HCT116 (cell line): Measurements from ENCODE around the gene HIC1. TPM values are rescaled to one million over a fixed set of nuclear protein-coding genes. Genes with fewer than 3 reads are reported as not detected.

Experiments
- ATAC-seq: fragments of 200-7000 bp; cut with Tn5 transposase; 2 replicates; pipeline ENCODE4 v1.9.1; 2020; ENCODE audit warnings: mild to moderate bottlenecking, moderate library complexity
- BruUV-seq: library from RNA; stranded (reverse); fragments of 400-500 nt; replicated peaks from 2 replicates; lab custom pipeline; 2021; lab: Mats Ljungman, UMichigan
- CTCF ChIA-PET: fragments of 300-600 bp; sonication (Branson Sonifier 250); formaldehyde crosslinking; loops from one replicate; lab custom pipeline; 2021; ENCODE audit warnings: antibody characterized with exemption; lab: Charles Lee
- POLR2A ChIA-PET: fragments of 300-600, 350-600 bp; sonication (Branson Sonifier 250); formaldehyde crosslinking; loops from one replicate; lab custom pipeline; 2021; ENCODE audit warnings: antibody characterized with exemption; lab: Charles Lee
- RAD21 ChIA-PET, 2 experiments: fragments of 300-600 bp; sonication (Branson Sonifier 250); formaldehyde crosslinking; loops; one replicate each; lab custom pipeline; 2023; ENCODE audit warnings: low total read pairs in 2 of 2; ENCODE audit not compliant: uncharacterized antibody in 2 of 2, unreplicated experiment in 2 of 2, low non-redundant PET in 1 of 2; lab: Charles Lee
- DNase-seq: peaks from one replicate; pipeline ENCODE4 v3.0.0-alpha.2; 2010; ENCODE audit warnings: low read depth, low spot score
- H2AFZ ChIP-seq: fragments of 200-600 bp; shearing (Covaris generic), sonication (generic); 2 replicates; pipeline ENCODE4 v1.6.1; 2017; ENCODE audit warnings: low read depth, mixed run types, mixed read lengths, antibody characterized with exemption, low read length; ENCODE audit not compliant: poor library complexity, severe bottlenecking
- H3K27ac ChIP-seq: 2 replicates; pipeline ENCODE4 v1.5.1; 2012; ENCODE audit warnings: low read depth, low read length
- H3K27me3 ChIP-seq: fragments of 200-600 bp; sonication (generic); 2 replicates; pipeline ENCODE4 v1.6.1; 2016; ENCODE audit warnings: mixed run types, low read length, mixed read lengths; ENCODE audit not compliant: insufficient read depth
- H3K36me3 ChIP-seq, 2 experiments: fragments of 200-500 bp in 1 of 2; fragments of 200-600 bp in 1 of 2; sonication (Bioruptor generic) in 1 of 2; sonication (generic) in 1 of 2; 2 replicates each; pipeline versions ENCODE4 v1.5.1 to v1.6.1; 2014 to 2016; ENCODE audit warnings: low read length in 2 of 2, inconsistent platforms in 1 of 2, mixed read lengths in 1 of 2, mixed run types in 1 of 2; ENCODE audit not compliant: insufficient read depth in 2 of 2, control insufficient read depth in 1 of 2
- H3K4me1 ChIP-seq, 2 experiments: fragments of 200-600 bp in 1 of 2; sonication (generic) in 1 of 2; 2 replicates each; pipeline versions ENCODE4 v1.5.1 to v1.6.1; 2012 to 2017; ENCODE audit warnings: low read length in 2 of 2, inconsistent platforms in 1 of 2, mild to moderate bottlenecking in 1 of 2, mixed read lengths in 1 of 2, mixed run types in 1 of 2, moderate library complexity in 1 of 2; ENCODE audit not compliant: insufficient read depth in 2 of 2, control insufficient read depth in 1 of 2
- H3K4me2 ChIP-seq: fragments of 200-600 bp; sonication (generic); 2 replicates; pipeline ENCODE4 v1.6.1; 2017; ENCODE audit warnings: mixed run types, low read length, mixed read lengths
- H3K4me3 ChIP-seq, 2 experiments: fragments of 200-600 bp in 1 of 2; sonication (generic) in 1 of 2; replicated peaks in 1 of 2; 2 replicates each; pipeline ENCODE4 v1.5.1; 2011 to 2016; ENCODE audit warnings: low read length in 2 of 2, control low read depth in 1 of 2, low read depth in 1 of 2, mild to moderate bottlenecking in 1 of 2, mixed read lengths in 1 of 2, mixed run types in 1 of 2
- H3K79me2 ChIP-seq: fragments of 200-600 bp; sonication (generic); 2 replicates; pipeline ENCODE4 v1.6.1; 2017; ENCODE audit warnings: mild to moderate bottlenecking, mixed run types, low read length, moderate library complexity, mixed read lengths; ENCODE audit not compliant: insufficient read depth
- H3K9ac ChIP-seq: fragments of 200-600 bp; sonication (generic); 2 replicates; pipeline ENCODE4 v1.6.1; 2016; ENCODE audit warnings: low read length, mixed read lengths
- H3K9me2 ChIP-seq: fragments of 200-600 bp; sonication (generic), shearing (Covaris generic); 2 replicates; pipeline ENCODE4 v1.6.1; 2017; ENCODE audit warnings: mixed run types, mild to moderate bottlenecking, moderate library complexity; ENCODE audit not compliant: insufficient read depth
- H3K9me3 ChIP-seq, 2 experiments: fragments of 200-500 bp in 1 of 2; fragments of 200-600 bp in 1 of 2; sonication (Bioruptor generic) in 1 of 2; sonication (generic) in 1 of 2; 2 replicates each; pipeline ENCODE4 v1.6.1; 2014 to 2017; ENCODE audit warnings: low read length in 2 of 2, mixed read lengths in 2 of 2, inconsistent platforms in 1 of 2, low read depth in 1 of 2, mild to moderate bottlenecking in 1 of 2, mixed run types in 1 of 2, moderate library complexity in 1 of 2; ENCODE audit not compliant: control insufficient read depth in 1 of 2, insufficient read depth in 1 of 2
- H4K20me1 ChIP-seq: fragments of 200-600 bp; sonication (generic), shearing (Covaris generic); 2 replicates; pipeline ENCODE4 v1.6.1; 2017; ENCODE audit warnings: mixed run types, mild to moderate bottlenecking, moderate library complexity; ENCODE audit not compliant: insufficient read depth
- CBX3 ChIP-seq: IDR thresholded peaks from 2 replicates; pipeline ENCODE4 v1.6.1; 2012; ENCODE audit warnings: low read depth
- EGR1 ChIP-seq: IDR thresholded peaks from 2 replicates; pipeline ENCODE4 v1.6.1; 2012; ENCODE audit warnings: low read depth
- ELF1 ChIP-seq: IDR thresholded peaks from 2 replicates; pipeline ENCODE4 v1.6.1; 2012; ENCODE audit warnings: low read depth, borderline replicate concordance
- EZH2 ChIP-seq: fragments of 200-600 bp; sonication (generic); IDR thresholded peaks from 2 replicates; pipeline ENCODE4 v1.6.1; 2017; ENCODE audit warnings: antibody characterized with exemption, mixed run types
- EZH2phosphoT487 ChIP-seq: fragments of 200-600 bp; IDR thresholded peaks from 2 replicates; pipeline ENCODE4 v1.6.1; 2018; ENCODE audit warnings: antibody characterized with exemption, borderline replicate concordance
- FOSL1 ChIP-seq: IDR thresholded peaks from 2 replicates; pipeline ENCODE4 v1.6.1; 2012; ENCODE audit warnings: low read depth
- POLR2A ChIP-seq: IDR thresholded peaks from 2 replicates; pipeline ENCODE4 v1.7.0; 2011; ENCODE audit warnings: borderline replicate concordance; ENCODE audit not compliant: insufficient read depth, insufficient read length; ENCODE audit errors: extremely low read depth
- POLR2AphosphoS5 ChIP-seq: IDR thresholded peaks from 2 replicates; pipeline ENCODE4 v1.6.1; 2011; ENCODE audit warnings: mild to moderate bottlenecking, low read depth, low read length, moderate library complexity
- RAD21 ChIP-seq: IDR thresholded peaks from 2 replicates; pipeline ENCODE4 v1.6.1; 2012; ENCODE audit warnings: low read depth, mild to moderate bottlenecking
- SIN3A ChIP-seq: IDR thresholded peaks from 2 replicates; pipeline ENCODE4 v1.6.1; 2012; ENCODE audit warnings: low read depth
- SP1 ChIP-seq: IDR thresholded peaks from 2 replicates; pipeline ENCODE4 v1.6.1; 2012; ENCODE audit warnings: low read depth
- SRF ChIP-seq: IDR thresholded peaks from 2 replicates; pipeline ENCODE4 v1.6.1; 2012; ENCODE audit warnings: low read depth
- YY1 ChIP-seq: IDR thresholded peaks from 2 replicates; pipeline ENCODE4 v1.6.1; 2011; ENCODE audit warnings: low read length, low read depth, moderate library complexity, mild to moderate bottlenecking; ENCODE audit not compliant: insufficient replicate concordance; ENCODE audit errors: extremely low read depth
- ZFX ChIP-seq: fragments of 450-650 bp; IDR thresholded peaks from 2 replicates; pipeline ENCODE4 v1.6.1; 2017
- ZNF274 ChIP-seq: fragments of 200-500 bp; sonication (Bioruptor generic); IDR thresholded peaks from 2 replicates; pipeline ENCODE4 v1.6.1; 2014; ENCODE audit warnings: mild to moderate bottlenecking, low read depth, low read length, inconsistent platforms
- intact Hi-C: fragments of 100-400 bp; cut with micrococcal nuclease; formaldehyde crosslinking; loops from 2 replicates; pipeline ENCODE4 v1.10.0; 2022
- total RNA-seq: library from RNA; stranded (reverse); gene quantifications from one replicate; pipeline ENCODE4 v1.2.1, GENCODE V29; 2021; ENCODE audit not compliant: unreplicated experiment
- TF ChIP-seq, protein P1 (sequence below): IDR thresholded peaks from 2 replicates; pipeline ENCODE4 v1.6.1; 2012
- TF ChIP-seq, protein P2 (sequence below): IDR thresholded peaks from 2 replicates; pipeline ENCODE4 v1.6.1; 2012
- TF ChIP-seq, protein P3 (sequence below), 3 experiments: fragments of 200-600 bp in 1 of 3; sonication (generic) in 1 of 3; IDR thresholded peaks in 2 of 3; conservative IDR thresholded peaks in 1 of 3; 2 replicates each; pipeline ENCODE4 v1.5.1; 2012 to 2017; ENCODE audit warnings: low read depth in 2 of 3, low read length in 2 of 3, antibody characterized with exemption in 1 of 3, borderline replicate concordance in 1 of 3, control low read depth in 1 of 3, mild to moderate bottlenecking in 1 of 3, mixed read lengths in 1 of 3, mixed run types in 1 of 3, moderate library complexity in 1 of 3; ENCODE audit not compliant: insufficient read depth in 1 of 3
- TF ChIP-seq, protein P4 (sequence below): IDR thresholded peaks from 2 replicates; pipeline ENCODE4 v1.6.1; 2011; ENCODE audit warnings: mild to moderate bottlenecking, low read length, moderate library complexity; ENCODE audit not compliant: insufficient replicate concordance; ENCODE audit errors: extremely low read depth

HIC1 gene
- total RNA-seq, 1 experiment from 2014 or later, result 0.64 TPM

DNA sequence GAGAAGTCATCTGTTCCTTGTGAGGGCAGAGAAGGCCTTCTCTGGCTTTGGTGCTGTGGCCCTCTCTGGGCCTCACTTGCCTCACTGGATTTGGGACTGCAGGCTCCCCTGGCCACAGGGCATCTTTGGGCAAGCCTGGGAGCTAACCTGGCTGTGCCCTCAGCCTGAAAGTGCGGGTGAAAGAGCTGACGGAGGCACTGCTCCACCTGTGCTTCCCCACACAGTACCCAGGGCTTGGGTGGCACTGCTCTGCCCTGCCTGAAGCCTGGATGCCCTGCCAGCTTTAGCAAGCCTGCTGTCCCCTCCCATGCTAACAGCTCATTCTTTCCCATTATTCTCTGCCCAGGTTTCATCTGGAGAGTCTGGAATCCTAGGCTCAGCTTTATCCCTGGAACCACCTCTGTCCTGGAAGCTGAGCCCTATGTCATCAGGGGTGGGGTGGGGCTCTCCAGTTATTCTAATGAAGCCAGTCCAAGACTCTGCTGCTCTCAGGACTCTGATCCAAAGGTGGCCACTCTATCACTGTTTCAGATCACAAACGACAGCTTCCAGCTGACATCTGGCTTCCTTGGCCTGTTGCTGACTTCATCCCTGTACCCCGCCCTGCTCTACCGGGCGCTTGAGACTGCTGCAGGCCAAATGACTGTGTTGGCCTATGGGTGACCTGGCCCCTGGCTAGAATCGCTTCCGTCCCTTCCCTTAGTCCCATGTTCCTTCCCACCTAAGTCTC is 29.3 kb downstream of the HIC1 start:
- H3K36me3 ChIP-seq, result 0 out of 4 replicates have a peak, but pooled peaks cover 0 to 2% of the 10 kb centered on the region in 2 experiments
- H3K4me2 ChIP-seq, result peak overlapping the region; percentile 42
- H3K79me2 ChIP-seq, result no peaks in the 10 kb centered on the region
- CTCF ChIA-PET, result no interaction called here
- RAD21 ChIA-PET, result no interaction called here
- POLR2A ChIA-PET, result no interaction called here
- H4K20me1 ChIP-seq, result no peaks in the 10 kb centered on the region
- H3K4me3 ChIP-seq, result no peak overlapping the region
- BruUV-seq, result no TSS peak
- no peaks in the 10 kb centered on the region for H3K27me3 ChIP-seq
- peaks cover 0 to 16% of the 10 kb centered on the region in 2 experiments; a peak in 1 of 4 replicates for H3K4me1 ChIP-seq
- DNase-seq (no peak), ATAC-seq (peak; percentile 40)
- TF ChIP-seq SP1, result no peak
- no peak for TF ChIP-seq SRF
- no peak for TF ChIP-seq RAD21
- TF ChIP-seq, protein P1, sequence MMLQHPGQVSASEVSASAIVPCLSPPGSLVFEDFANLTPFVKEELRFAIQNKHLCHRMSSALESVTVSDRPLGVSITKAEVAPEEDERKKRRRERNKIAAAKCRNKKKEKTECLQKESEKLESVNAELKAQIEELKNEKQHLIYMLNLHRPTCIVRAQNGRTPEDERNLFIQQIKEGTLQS, result no peak
- no peak for TF ChIP-seq EZH2phosphoT487
- TF ChIP-seq YY1, result no peak
- TF ChIP-seq SIN3A, result no peak
- TF ChIP-seq CBX3, result no peak
- no peak for TF ChIP-seq FOSL1
- TF ChIP-seq EZH2, result no peak
- no peak for TF ChIP-seq ZFX
- TF ChIP-seq, protein P2, sequence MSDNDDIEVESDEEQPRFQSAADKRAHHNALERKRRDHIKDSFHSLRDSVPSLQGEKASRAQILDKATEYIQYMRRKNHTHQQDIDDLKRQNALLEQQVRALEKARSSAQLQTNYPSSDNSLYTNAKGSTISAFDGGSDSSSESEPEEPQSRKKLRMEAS, result no peak
- TF ChIP-seq EGR1, result no peak
- TF ChIP-seq POLR2A, result no peak
- TF ChIP-seq ZNF274, result no peak
- TF ChIP-seq, protein P3, sequence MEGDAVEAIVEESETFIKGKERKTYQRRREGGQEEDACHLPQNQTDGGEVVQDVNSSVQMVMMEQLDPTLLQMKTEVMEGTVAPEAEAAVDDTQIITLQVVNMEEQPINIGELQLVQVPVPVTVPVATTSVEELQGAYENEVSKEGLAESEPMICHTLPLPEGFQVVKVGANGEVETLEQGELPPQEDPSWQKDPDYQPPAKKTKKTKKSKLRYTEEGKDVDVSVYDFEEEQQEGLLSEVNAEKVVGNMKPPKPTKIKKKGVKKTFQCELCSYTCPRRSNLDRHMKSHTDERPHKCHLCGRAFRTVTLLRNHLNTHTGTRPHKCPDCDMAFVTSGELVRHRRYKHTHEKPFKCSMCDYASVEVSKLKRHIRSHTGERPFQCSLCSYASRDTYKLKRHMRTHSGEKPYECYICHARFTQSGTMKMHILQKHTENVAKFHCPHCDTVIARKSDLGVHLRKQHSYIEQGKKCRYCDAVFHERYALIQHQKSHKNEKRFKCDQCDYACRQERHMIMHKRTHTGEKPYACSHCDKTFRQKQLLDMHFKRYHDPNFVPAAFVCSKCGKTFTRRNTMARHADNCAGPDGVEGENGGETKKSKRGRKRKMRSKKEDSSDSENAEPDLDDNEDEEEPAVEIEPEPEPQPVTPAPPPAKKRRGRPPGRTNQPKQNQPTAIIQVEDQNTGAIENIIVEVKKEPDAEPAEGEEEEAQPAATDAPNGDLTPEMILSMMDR (IDR thresholded peaks at IDR 0.05 in 2 of 3, conservative IDR thresholded peaks at IDR 0.05 in 1 of 3; ENCODE audit: borderline replicate concordance in 1 of 3, insufficient read depth in 1 of 3, low read depth in 2 of 3, low read length in 2 of 3), result no peak
- TF ChIP-seq, protein P4, sequence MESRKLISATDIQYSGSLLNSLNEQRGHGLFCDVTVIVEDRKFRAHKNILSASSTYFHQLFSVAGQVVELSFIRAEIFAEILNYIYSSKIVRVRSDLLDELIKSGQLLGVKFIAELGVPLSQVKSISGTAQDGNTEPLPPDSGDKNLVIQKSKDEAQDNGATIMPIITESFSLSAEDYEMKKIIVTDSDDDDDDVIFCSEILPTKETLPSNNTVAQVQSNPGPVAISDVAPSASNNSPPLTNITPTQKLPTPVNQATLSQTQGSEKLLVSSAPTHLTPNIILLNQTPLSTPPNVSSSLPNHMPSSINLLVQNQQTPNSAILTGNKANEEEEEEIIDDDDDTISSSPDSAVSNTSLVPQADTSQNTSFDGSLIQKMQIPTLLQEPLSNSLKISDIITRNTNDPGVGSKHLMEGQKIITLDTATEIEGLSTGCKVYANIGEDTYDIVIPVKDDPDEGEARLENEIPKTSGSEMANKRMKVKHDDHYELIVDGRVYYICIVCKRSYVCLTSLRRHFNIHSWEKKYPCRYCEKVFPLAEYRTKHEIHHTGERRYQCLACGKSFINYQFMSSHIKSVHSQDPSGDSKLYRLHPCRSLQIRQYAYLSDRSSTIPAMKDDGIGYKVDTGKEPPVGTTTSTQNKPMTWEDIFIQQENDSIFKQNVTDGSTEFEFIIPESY, result no peak
- no peak for TF ChIP-seq ELF1
- no peak for TF ChIP-seq POLR2AphosphoS5
- no peaks in the 10 kb centered on the region for H3K9me2 ChIP-seq
- intact Hi-C loops, result no loop called here
- no peak overlapping the region for H3K27ac ChIP-seq
- no peak overlapping the region for H3K9ac ChIP-seq
- no peak overlapping the region for H2AFZ ChIP-seq
- no peaks in the 10 kb centered on the region for H3K9me3 ChIP-seq
